Esophagus (tissue), 2 donors: ENCODE data around the gene NTMT1. TPM values are rescaled to one million over a fixed set of nuclear protein-coding genes. Genes with fewer than 3 reads are reported as not detected.

Experiments used
- H3K27ac ChIP-seq, 2 donors: one replicate each; pipeline ENCODE4 v1.5.1; 2013; ENCODE audit warnings: low read depth in 2 of 2, mild to moderate bottlenecking in 2 of 2, inconsistent platforms in 1 of 2, low read length in 1 of 2, moderate library complexity in 1 of 2
- H3K27me3 ChIP-seq, 2 donors: one replicate each; pipeline ENCODE4 v1.6.1; 2013; ENCODE audit warnings: low read length in 2 of 2, control low read depth in 1 of 2, mild to moderate bottlenecking in 1 of 2; ENCODE audit not compliant: insufficient read depth in 2 of 2, control insufficient read depth in 1 of 2
- H3K36me3 ChIP-seq, 2 donors: one replicate each; pipeline ENCODE4 v1.6.1; 2013; ENCODE audit warnings: low read length in 1 of 2; ENCODE audit not compliant: control insufficient read depth in 2 of 2, insufficient read depth in 2 of 2
- H3K4me1 ChIP-seq, 2 donors: one replicate each; pipeline ENCODE4 v1.6.1; 2013; ENCODE audit warnings: low read length in 1 of 2; ENCODE audit not compliant: control insufficient read depth in 2 of 2, insufficient read depth in 2 of 2
- H3K4me3 ChIP-seq, 2 donors: one replicate each; pipeline ENCODE4 v1.5.1; 2013; ENCODE audit warnings: low read length in 2 of 2, mild to moderate bottlenecking in 2 of 2, low read depth in 1 of 2, moderate library complexity in 1 of 2
- H3K9me3 ChIP-seq, 2 donors: one replicate each; pipeline ENCODE4 v1.6.1; 2013; ENCODE audit warnings: mild to moderate bottlenecking in 2 of 2, low read depth in 1 of 2, low read length in 1 of 2, moderate library complexity in 1 of 2; ENCODE audit not compliant: control insufficient read depth in 2 of 2, insufficient read depth in 1 of 2
- WGBS, 2 donors: extraction: QIAGEN DNeasy Blood & Tissue Kit; methylation state at CpG; one replicate each; pipeline ENCODE4 v1.1.7; 2013; 5-methylcytosine and 5-hydroxymethylcytosine counted together
- polyA plus RNA-seq, 2 donors: library from polyadenylated mRNA; stranded (reverse); fragments of 200-250 nt; gene quantifications; one replicate each; pipeline ENCODE4 v1.2.3, GENCODE V29; 2013
- donor health status: healthy with polysubstance abuse.
- donor health status: Bipolar disorder and iron deficiency.

NTMT1 gene
- polyA plus RNA-seq, 2 donors, result 14.2 to 30.6 TPM

DNA sequence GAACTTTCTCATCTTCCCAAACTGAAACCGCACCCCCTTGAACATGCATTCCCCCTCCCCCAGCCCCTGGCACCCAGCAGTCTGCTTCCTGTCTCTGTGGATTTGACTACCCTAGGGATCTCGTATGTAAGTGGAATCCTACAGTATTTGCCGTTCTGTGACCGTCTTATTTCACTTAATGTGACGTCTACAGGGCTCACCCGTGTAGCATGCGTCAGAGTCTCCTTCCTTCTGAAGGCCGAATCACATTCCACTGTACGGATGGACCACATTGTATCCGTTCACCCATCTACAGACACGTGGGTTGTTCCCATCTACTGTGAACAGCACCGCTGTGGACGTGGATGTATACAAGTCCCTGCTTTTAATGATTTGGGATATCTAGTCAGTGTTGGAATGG is 44.0 kb downstream of the NTMT1 start:
- peaks cover 0 to 3% of the 10 kb centered on the region in 2 donors for H3K36me3 ChIP-seq
- H3K27me3 ChIP-seq, result peaks cover 0 to 2% of the 10 kb centered on the region in 2 donors
- no peak overlapping the region for H3K27ac ChIP-seq
- H3K4me3 ChIP-seq, result no peak overlapping the region
- H3K9me3 ChIP-seq, result no peaks in the 10 kb centered on the region
- H3K4me1 ChIP-seq, result peaks cover 0 to 11% of the 10 kb centered on the region in 2 donors
- 90 to 91% methylated on average over 13 of the region's 13 CpGs for WGBS, 2 donors

- WGBS, 2 donors, result 82 to 84% methylated on average over 9 of the region's 9 CpGs
These were observed 45.1 kb downstream of the NTMT1 start for GRCh38 chr9:129671065-129671464.

DNA sequence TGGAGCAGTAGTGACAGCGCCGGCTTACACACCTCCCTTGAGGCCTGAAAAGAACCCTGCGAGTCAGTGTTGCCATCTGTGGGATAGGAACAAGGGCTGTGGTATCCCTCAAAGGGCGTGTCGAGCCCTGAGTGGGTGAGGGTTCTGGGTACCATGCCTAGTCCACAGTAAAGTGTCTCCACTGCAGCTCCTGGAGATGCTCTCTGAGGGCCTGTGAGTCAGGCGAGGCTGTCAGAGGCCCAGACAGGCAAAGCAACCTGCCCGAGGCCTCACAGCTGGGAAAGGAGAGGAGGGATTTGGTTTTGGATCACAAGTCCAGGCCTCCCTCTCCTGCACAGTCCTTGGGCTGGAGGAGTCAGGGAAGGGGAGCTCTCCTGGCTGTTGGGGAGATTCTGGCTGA is 45.6 kb downstream of the NTMT1 start:
- no peaks in the 10 kb centered on the region for H3K9me3 ChIP-seq
- 58 to 65% methylated on average over 7 of the region's 7 CpGs for WGBS, 2 donors
- H3K27ac ChIP-seq, result no peak overlapping the region
- peaks cover 0 to 3% of the 10 kb centered on the region in 2 donors for H3K36me3 ChIP-seq
- H3K4me3 ChIP-seq, result no peak overlapping the region
- peaks cover 0 to 5% of the 10 kb centered on the region in 2 donors for H3K4me1 ChIP-seq
- peaks cover 0 to 2% of the 10 kb centered on the region in 2 donors for H3K27me3 ChIP-seq

More at GRCh38 chr9:129671065-129671464, 45.1 kb downstream of the NTMT1 start:
- Histone ChIP-seq H3K27ac (no peak overlapping the region), H3K36me3 (peaks cover 0 to 3% of the 10 kb centered on the region in 2 donors), H3K9me3 (no peaks in the 10 kb centered on the region), H3K4me3 (no peak overlapping the region), H3K4me1 (peaks cover 0 to 7% of the 10 kb centered on the region in 2 donors), H3K27me3 (peaks cover 0 to 2% of the 10 kb centered on the region in 2 donors)

- Histone ChIP-seq H3K36me3 (peaks cover 0 to 3% of the 10 kb centered on the region in 2 donors), H3K4me3 (no peak overlapping the region), H3K27me3 (no peaks in the 10 kb centered on the region), H3K27ac (no peak overlapping the region), H3K9me3 (no peaks in the 10 kb centered on the region), H3K4me1 (peaks cover 0 to 2% of the 10 kb centered on the region in 2 donors)
- WGBS, 2 donors, result 82 to 86% methylated on average over 8 of the region's 8 CpGs
These were observed 46.7 kb downstream of the NTMT1 start for GRCh38 chr9:129672702-129673101.

DNA sequence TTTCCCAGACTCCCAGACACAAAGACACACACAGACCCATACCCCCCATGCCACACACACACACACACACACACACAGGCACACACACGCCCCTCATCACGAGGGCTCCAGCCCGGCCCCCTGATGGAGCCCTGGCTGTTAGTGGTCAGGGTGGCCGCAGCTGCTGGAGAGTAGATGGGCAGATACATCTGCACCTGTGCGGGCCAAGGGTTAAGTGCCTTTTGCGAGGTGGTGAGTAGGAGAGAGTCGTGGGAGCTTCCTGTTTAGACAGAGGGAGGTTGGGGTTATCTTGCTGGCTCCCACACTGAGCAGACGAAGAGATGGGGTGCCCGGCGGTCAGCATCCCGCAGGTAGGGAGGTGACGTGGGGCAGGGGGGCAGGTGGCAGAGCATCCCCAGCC is 47.6 kb downstream of the NTMT1 start:
- Histone ChIP-seq H3K36me3 (peaks cover 0 to 3% of the 10 kb centered on the region in 2 donors), H3K4me3 (no peak overlapping the region), H3K9me3 (no peaks in the 10 kb centered on the region), H3K4me1 (no peaks in the 10 kb centered on the region), H3K27me3 (no peaks in the 10 kb centered on the region), H3K27ac (no peak overlapping the region)
- 68 to 77% methylated on average over 12 of the region's 12 CpGs for WGBS, 2 donors

DNA sequence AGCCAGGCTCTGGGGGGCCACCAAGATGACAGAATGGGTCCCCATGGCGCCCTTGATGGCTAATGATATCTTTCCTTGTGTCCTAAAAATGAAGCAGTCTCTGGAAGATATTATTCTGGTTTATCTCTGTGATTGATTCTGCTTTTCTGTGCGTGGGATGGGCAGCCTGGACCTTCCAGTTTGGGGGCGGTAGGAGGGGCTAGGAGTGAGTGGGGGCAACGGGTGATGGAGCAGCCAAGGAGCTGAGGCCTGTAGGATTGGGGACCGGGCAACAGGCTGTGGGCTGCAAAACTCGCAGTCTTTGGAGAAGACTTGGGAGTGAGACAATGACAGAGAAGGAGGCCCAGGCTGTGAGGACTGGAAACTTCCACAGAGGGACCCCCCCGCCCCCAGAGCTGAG is 48.3 kb downstream of the NTMT1 start:
- 74 to 82% methylated on average over 7 of the region's 7 CpGs for WGBS, 2 donors
- peaks cover 0 to 3% of the 10 kb centered on the region in 2 donors for H3K36me3 ChIP-seq
- H3K9me3 ChIP-seq, result no peaks in the 10 kb centered on the region
- H3K27ac ChIP-seq, result no peak overlapping the region
- H3K4me1 ChIP-seq, result no peaks in the 10 kb centered on the region
- no peak overlapping the region for H3K4me3 ChIP-seq
- H3K27me3 ChIP-seq, result no peaks in the 10 kb centered on the region

DNA sequence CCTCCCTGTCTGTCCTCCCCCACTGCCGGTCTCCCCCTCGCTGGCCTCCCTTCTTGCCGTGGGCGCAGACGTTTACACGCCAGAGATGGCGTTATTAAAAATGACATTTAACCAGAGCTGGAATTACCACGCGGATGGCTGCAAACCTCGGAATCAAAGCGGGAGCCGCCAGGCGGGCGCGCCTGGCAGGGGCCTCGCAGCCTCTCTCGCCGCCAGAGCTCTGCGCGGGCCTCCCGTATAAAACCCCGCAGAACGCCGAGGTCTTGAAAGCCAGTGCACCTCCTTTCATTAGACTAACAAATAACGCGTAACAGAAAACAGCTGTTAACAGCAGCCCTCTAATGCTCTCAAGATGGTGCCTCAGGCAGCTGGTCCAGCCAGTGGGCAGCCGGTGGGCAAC is 49.7 kb downstream of the NTMT1 start:
- Histone ChIP-seq H3K36me3 (peaks cover 0 to 3% of the 10 kb centered on the region in 2 donors), H3K9me3 (no peaks in the 10 kb centered on the region), H3K4me1 (no peaks in the 10 kb centered on the region), H3K4me3 (no peak overlapping the region), H3K27me3 (no peaks in the 10 kb centered on the region), H3K27ac (no peak overlapping the region)
- 62% methylated on average over 27 of the region's 27 CpGs for WGBS, 2 donors

GRCh38 chr9:129676287-129676686 is 50.3 kb downstream of the NTMT1 start:
- H3K4me3 ChIP-seq, result no peak overlapping the region
- WGBS, 2 donors, result 80 to 82% methylated on average over 4 of the region's 4 CpGs
- no peak overlapping the region for H3K27ac ChIP-seq
- no peaks in the 10 kb centered on the region for H3K9me3 ChIP-seq
- peaks cover 0 to under 1% of the 10 kb centered on the region in 2 donors for H3K36me3 ChIP-seq
- no peaks in the 10 kb centered on the region for H3K4me1 ChIP-seq
- H3K27me3 ChIP-seq, result no peaks in the 10 kb centered on the region

DNA sequence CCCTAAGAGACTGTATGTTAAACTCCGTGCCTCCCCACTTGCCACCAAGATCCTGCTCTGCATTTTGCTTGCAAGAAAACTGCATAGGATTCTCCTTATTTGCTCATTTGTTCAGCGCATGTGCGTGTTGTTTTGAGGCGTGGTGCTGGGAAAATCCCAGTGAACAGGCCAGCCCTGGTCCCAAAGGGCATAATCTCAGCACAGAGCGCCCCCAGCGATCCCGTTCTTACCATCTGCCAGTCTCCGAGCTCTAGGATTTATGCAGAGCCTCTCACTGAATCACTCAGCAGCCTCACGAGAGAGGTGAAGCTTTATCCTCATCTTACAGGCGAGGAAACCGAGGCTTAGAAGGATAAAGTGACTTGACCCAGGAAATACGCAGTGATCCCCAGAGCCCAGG is 51.0 kb downstream of the NTMT1 start:
- Histone ChIP-seq H3K4me3 (no peak overlapping the region), H3K27ac (no peak overlapping the region), H3K9me3 (no peaks in the 10 kb centered on the region), H3K27me3 (no peaks in the 10 kb centered on the region), H3K36me3 (no peaks in the 10 kb centered on the region), H3K4me1 (peaks cover 0 to 3% of the 10 kb centered on the region in 2 donors)
- 68 to 75% methylated on average over 12 of the region's 12 CpGs for WGBS, 2 donors

DNA sequence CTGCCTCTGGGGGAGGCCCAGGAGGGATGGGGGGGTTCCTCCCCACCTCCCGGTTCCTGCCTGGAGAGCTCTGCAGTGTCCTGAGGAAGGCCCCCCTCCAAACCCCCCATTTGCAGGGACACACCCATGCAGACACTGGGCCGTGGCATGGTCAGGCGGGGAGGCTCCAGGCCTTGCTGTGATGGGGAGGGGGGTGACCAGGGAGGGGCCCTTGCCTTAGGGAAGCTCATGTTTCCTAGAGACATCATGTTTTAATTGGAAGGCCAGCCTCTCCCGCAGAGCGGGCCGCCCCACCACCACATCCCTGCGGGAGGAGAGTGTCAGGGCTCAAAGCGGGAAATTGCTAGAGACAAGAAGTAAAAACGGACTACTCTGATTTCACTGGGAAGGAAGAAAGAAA is 51.5 kb downstream of the NTMT1 start:
- Histone ChIP-seq H3K27ac (no peak overlapping the region), H3K27me3 (no peaks in the 10 kb centered on the region), H3K9me3 (no peaks in the 10 kb centered on the region), H3K36me3 (no peaks in the 10 kb centered on the region), H3K4me3 (no peak overlapping the region), H3K4me1 (peaks cover 0 to 3% of the 10 kb centered on the region in 2 donors)
- 70 to 72% methylated on average over 9 of the region's 9 CpGs for WGBS, 2 donors
